ENCODE data around the gene GDAP2. TPM values are rescaled to one million over a fixed set of nuclear protein-coding genes. Genes with fewer than 3 reads are reported as not detected.

GDAP2 gene
- total RNA-seq, 1 experiment from 2014 or later = 24.4 TPM

- no peaks in the 10 kb centered on the region for H3K23me2 ChIP-seq (ENCODE audit: insufficient read length, low read depth, low read length, poor library complexity, severe bottlenecking)
- Mint-ChIP-seq H3K4me3 (no peak overlapping the region), H3K27me3 (ENCODE audit: low read depth) (no peaks in the 10 kb centered on the region; the same call in 1 of the 2 replicates), H3K9me3 (peaks cover 12 to 15% of the 10 kb centered on the region in 2 experiments; a peak in 4 of 5 replicates), H3K27ac (no peak overlapping the region), H3K4me1 (peaks cover 0 to 3% of the 10 kb centered on the region in 2 experiments; a peak in 1 of 4 replicates), H3K36me3 (ENCODE audit: insufficient read depth in 1 of 3, low read depth in 3 of 3) (peaks cover under 1 to 6% (median 5%) of the 10 kb centered on the region in 3 experiments; a peak in 3 of 7 replicates)
- no peaks in the 10 kb centered on the region for H3K27me3 ChIP-seq (ENCODE audit: insufficient read depth, low read length)
- H3K23ac ChIP-seq (ENCODE audit: insufficient read length, low read depth, low read length) = no peak overlapping the region
- no peak overlapping the region for H3K18ac ChIP-seq (ENCODE audit: insufficient read length, low read depth, low read length)
- H3K56ac ChIP-seq (ENCODE audit: insufficient read length, low read depth, low read length) = no peak overlapping the region
- DNase-seq = no peak
- no peak overlapping the region for H2BK12ac ChIP-seq (ENCODE audit: insufficient read length, low read depth, low read length)
- no peak overlapping the region for H2AK5ac ChIP-seq (ENCODE audit: insufficient read length, low read length)
- no peaks in the 10 kb centered on the region for H3K79me2 ChIP-seq (ENCODE audit: insufficient read depth, low read length)
- no peak overlapping the region for H3K4me2 ChIP-seq (ENCODE audit: insufficient read depth, insufficient read length, low read length)
- no peak overlapping the region for H2AFZ ChIP-seq (ENCODE audit: low read length)
- no peak overlapping the region for H4K91ac ChIP-seq (ENCODE audit: insufficient read length, low read depth, low read length)
- H3K9ac ChIP-seq (ENCODE audit: extremely low read depth, insufficient read length, low read length) = no peak overlapping the region
- H3T11ph ChIP-seq (ENCODE audit: low read length) = no peak overlapping the region
- H3K79me1 ChIP-seq (ENCODE audit: insufficient read depth, low read depth, low read length, poor library complexity, severe bottlenecking) = no peaks in the 10 kb centered on the region
- no peak overlapping the region for H2BK15ac ChIP-seq (ENCODE audit: low read depth, low read length)
- H4K8ac ChIP-seq (replicated peaks; ENCODE audit: insufficient read length, low read depth, low read length) = no peak overlapping the region
- H3K4ac ChIP-seq (ENCODE audit: low read depth, low read length) = no peak overlapping the region
- H2BK5ac ChIP-seq (ENCODE audit: insufficient read length, low read length) = no peak overlapping the region
- H3K9me3 ChIP-seq (ENCODE audit: control insufficient read depth, low read depth, low read length) = no peaks in the 10 kb centered on the region
- no peak overlapping the region for H4K5ac ChIP-seq (ENCODE audit: insufficient read length, low read depth, low read length)
- no peaks in the 10 kb centered on the region for H4K20me1 ChIP-seq (ENCODE audit: control insufficient read depth, insufficient read depth, insufficient read length)
- H2BK120ac ChIP-seq (ENCODE audit: low read depth, low read length, poor library complexity, severe bottlenecking) = no peak overlapping the region
- WGBS (ENCODE audit: extremely low coverage, insufficient read length, low lambda C conversion rate) = no CpG with 5 or more reads among the region's 1 CpG
- no peak overlapping the region for H3K14ac ChIP-seq (ENCODE audit: insufficient read depth, low read length)
- TF ChIP-seq CTCF (conservative IDR thresholded peaks at IDR 0.05) = no peak
- no peak overlapping the region for H2BK20ac ChIP-seq (ENCODE audit: low read depth, low read length, poor library complexity, severe bottlenecking)
- no peaks in the 10 kb centered on the region for H3K4me1 ChIP-seq (ENCODE audit: insufficient read depth, low read length)
- H3K27ac ChIP-seq (ENCODE audit: insufficient read length, low read depth, low read length) = no peak overlapping the region
Observed at GRCh38 chr1:117826540-117827078, 102.8 kb downstream of the GDAP2 start.

Measured in H9 (cell line).